NCI-H2107 (cell line): ENCODE data around the gene FRMPD2.
"Not testable (repeated sequence)": the region's sequence is repeated elsewhere in the genome, so short reads cannot be mapped to it uniquely, and the experiment has no call there.

Experiments
- DNase-seq: peaks from one replicate; lab custom pipeline; 2025; lab: John Stamatoyannopoulos, UW

Gene FRMPD2

DNA sequence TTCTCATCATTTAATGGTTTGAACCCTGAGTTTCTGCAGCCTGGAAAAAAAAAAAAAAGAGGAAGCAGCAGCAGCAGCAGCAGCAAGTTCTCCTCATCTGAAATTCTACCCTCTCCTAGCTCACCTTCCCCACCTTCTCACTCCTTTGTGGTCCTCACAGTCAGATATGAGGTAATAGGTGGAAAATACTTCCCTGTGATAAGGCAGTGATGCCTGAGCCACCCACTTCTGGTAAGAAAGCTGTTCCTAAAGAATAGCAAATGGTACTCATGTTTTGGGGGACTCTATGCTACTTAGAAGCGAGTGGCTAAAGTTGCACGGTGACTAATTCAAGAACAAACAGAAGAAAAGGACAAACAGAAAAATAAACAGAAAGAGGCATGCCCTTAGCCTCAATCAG is 148.2 kb downstream of the FRMPD2 start:
- not testable (repeated sequence) for DNase-seq

- not testable (repeated sequence) for DNase-seq
Observed at GRCh38 chr10:48125631-48126030, 148.9 kb downstream of the FRMPD2 start.

DNA sequence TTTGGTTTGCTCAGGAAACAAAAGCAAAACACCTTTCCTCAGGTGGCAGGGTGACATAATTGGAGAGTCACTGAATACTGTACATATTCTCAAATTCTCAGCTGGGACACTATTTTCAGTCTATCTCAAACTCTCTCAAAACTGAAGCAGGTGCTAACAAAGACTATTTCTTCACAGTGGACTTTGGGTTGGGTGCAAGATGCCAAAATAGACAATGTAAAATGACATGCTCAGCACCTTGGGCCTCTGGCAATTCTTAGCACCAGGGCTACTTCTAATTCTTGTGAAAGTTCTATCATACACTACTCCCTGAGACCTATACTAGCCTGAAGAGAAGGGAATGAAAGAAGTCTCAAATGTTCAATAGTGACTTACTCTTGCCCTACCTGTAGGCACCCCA is 151.9 kb downstream of the FRMPD2 start:
- DNase-seq: not testable (repeated sequence)

DNA sequence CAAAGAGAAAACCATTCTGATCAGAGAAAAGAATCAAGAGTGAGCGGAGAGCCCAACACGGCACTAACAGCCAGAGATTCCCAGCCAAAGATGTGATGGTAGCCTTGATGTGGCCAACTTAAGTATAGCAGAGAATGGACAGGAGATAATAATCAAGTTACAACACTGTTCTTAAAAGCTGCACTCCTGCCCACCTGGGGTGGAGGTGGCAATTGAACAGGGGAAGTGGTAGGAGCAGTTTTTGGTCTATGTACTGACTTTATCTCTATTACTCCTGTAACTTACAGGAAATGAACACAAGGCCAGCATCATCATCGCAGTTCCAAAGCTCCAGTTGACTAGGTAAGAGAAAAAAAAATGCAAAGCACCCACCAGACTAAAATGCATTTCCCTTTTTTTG is 164.2 kb downstream of the FRMPD2 start:
- DNase-seq: not testable (repeated sequence)
